ENCODE results near the gene IMPA2.

The IMPA2 gene

GRCh38 chr18:12048827-12049175, 67.5 kb downstream of the IMPA2 start:
- H3K27me3 ChIP-seq (ENCODE audit: insufficient read depth, low read length, poor library complexity) = peaks cover 24% of the 10 kb centered on the region
- H3K27ac ChIP-seq (ENCODE audit: low read length) = no peak overlapping the region
- DNase-seq (no peak), ATAC-seq (ENCODE audit: insufficient read depth, low read depth) (no peak)
- no peaks in the 10 kb centered on the region for H3K4me1 ChIP-seq (ENCODE audit: insufficient read depth, low read length)
- H3K36me3 ChIP-seq (ENCODE audit: insufficient read depth, low read length) = no peaks in the 10 kb centered on the region
- no peaks in the 10 kb centered on the region for H3K9me3 ChIP-seq (ENCODE audit: insufficient read depth, low read length, severe bottlenecking)
- H2AFZ ChIP-seq (ENCODE audit: low read depth, low read length) = no peak overlapping the region
- H3K79me2 ChIP-seq (ENCODE audit: insufficient read depth, low read length) = no peaks in the 10 kb centered on the region
- H3K4me2 ChIP-seq (ENCODE audit: insufficient read depth, low read length) = no peak overlapping the region
- no peak overlapping the region for H3K9ac ChIP-seq (ENCODE audit: low read depth, low read length)
- H4K20me1 ChIP-seq (ENCODE audit: insufficient read depth, low read length) = no peaks in the 10 kb centered on the region
- TF ChIP-seq CTCF (IDR thresholded peaks at IDR 0.05; ENCODE audit: borderline replicate concordance, extremely low read depth, low read length, poor library complexity, severe bottlenecking) (no peak), EZH2 (IDR thresholded peaks at IDR 0.05; ENCODE audit: borderline replicate concordance, low read depth, low read length, severe bottlenecking) (no peak)
- H3K4me3 ChIP-seq (ENCODE audit: low read depth in 1 of 2, low read length in 2 of 2) = no peak overlapping the region

GRCh38 chr18:12049978-12050811, 68.9 kb downstream of the IMPA2 start:
- no peak overlapping the region for H3K4me3 ChIP-seq (ENCODE audit: low read depth in 1 of 2, low read length in 2 of 2)
- H3K9me3 ChIP-seq (ENCODE audit: insufficient read depth, low read length, severe bottlenecking) = no peaks in the 10 kb centered on the region
- ATAC-seq (ENCODE audit: insufficient read depth, low read depth) = no peak
- no peaks in the 10 kb centered on the region for H3K4me1 ChIP-seq (ENCODE audit: insufficient read depth, low read length)
- H3K27me3 ChIP-seq (ENCODE audit: insufficient read depth, low read length, poor library complexity) = peaks cover 28% of the 10 kb centered on the region
- DNase-seq = no peak
- no peaks in the 10 kb centered on the region for H3K79me2 ChIP-seq (ENCODE audit: insufficient read depth, low read length)
- H2AFZ ChIP-seq (ENCODE audit: low read depth, low read length) = no peak overlapping the region
- no peak for TF ChIP-seq CTCF (IDR thresholded peaks at IDR 0.05; ENCODE audit: borderline replicate concordance, extremely low read depth, low read length, poor library complexity, severe bottlenecking)
- no peak for TF ChIP-seq EZH2 (IDR thresholded peaks at IDR 0.05; ENCODE audit: borderline replicate concordance, low read depth, low read length, severe bottlenecking)
- H3K27ac ChIP-seq (ENCODE audit: low read length) = no peak overlapping the region
- no peaks in the 10 kb centered on the region for H3K36me3 ChIP-seq (ENCODE audit: insufficient read depth, low read length)
- H3K9ac ChIP-seq (ENCODE audit: low read depth, low read length) = no peak overlapping the region
- no peak overlapping the region for H3K4me2 ChIP-seq (ENCODE audit: insufficient read depth, low read length)
- H4K20me1 ChIP-seq (ENCODE audit: insufficient read depth, low read length) = no peaks in the 10 kb centered on the region

- no peak overlapping the region for H3K27ac ChIP-seq (ENCODE audit: low read length)
- H3K36me3 ChIP-seq (ENCODE audit: insufficient read depth, low read length) = no peaks in the 10 kb centered on the region
- H4K20me1 ChIP-seq (ENCODE audit: insufficient read depth, low read length) = no peaks in the 10 kb centered on the region
- H2AFZ ChIP-seq (ENCODE audit: low read depth, low read length) = no peak overlapping the region
- DNase-seq (no peak), ATAC-seq (ENCODE audit: insufficient read depth, low read depth) (no peak)
- TF ChIP-seq EZH2 (IDR thresholded peaks at IDR 0.05; ENCODE audit: borderline replicate concordance, low read depth, low read length, severe bottlenecking) (no peak), CTCF (IDR thresholded peaks at IDR 0.05; ENCODE audit: borderline replicate concordance, extremely low read depth, low read length, poor library complexity, severe bottlenecking) (no peak)
- no peaks in the 10 kb centered on the region for H3K9me3 ChIP-seq (ENCODE audit: insufficient read depth, low read length, severe bottlenecking)
- H3K4me3 ChIP-seq (ENCODE audit: low read depth in 1 of 2, low read length in 2 of 2) = no peak overlapping the region
- H3K27me3 ChIP-seq (ENCODE audit: insufficient read depth, low read length, poor library complexity) = peaks cover 29% of the 10 kb centered on the region
- no peak overlapping the region for H3K4me2 ChIP-seq (ENCODE audit: insufficient read depth, low read length)
- no peak overlapping the region for H3K9ac ChIP-seq (ENCODE audit: low read depth, low read length)
- no peaks in the 10 kb centered on the region for H3K79me2 ChIP-seq (ENCODE audit: insufficient read depth, low read length)
- H3K4me1 ChIP-seq (ENCODE audit: insufficient read depth, low read length) = no peaks in the 10 kb centered on the region
Measured at GRCh38 chr18:12052866-12053265, 71.6 kb downstream of the IMPA2 start.

Data from DND-41 (cell line).